Calu3 (cell line): ENCODE data around the gene TCF4. TPM values are rescaled to one million over a fixed set of nuclear protein-coding genes. Genes with fewer than 3 reads are reported as not detected.

ENCODE experiments used
- BruUV-seq: library from RNA; stranded (reverse); fragments of 400-500 nt; replicated peaks from 2 replicates; lab custom pipeline; 2021; lab: Mats Ljungman, UMichigan
- CTCF ChIA-PET: fragments of 300-600 bp; sonication (Branson Sonifier 250); formaldehyde crosslinking; loops from one replicate; lab custom pipeline; 2022; ENCODE audit warnings: antibody characterized with exemption; lab: Charles Lee
- DNase-seq: peaks from one replicate; pipeline ENCODE4 v3.0.0; 2022
- H3K27ac Mint-ChIP-seq: one replicate; pipeline ENCODE4 v1.8.0; 2022; ENCODE audit warnings: mixed read lengths; ENCODE audit not compliant: unreplicated experiment
- H3K27me3 Mint-ChIP-seq: one replicate; pipeline ENCODE4 v1.8.0; 2022; ENCODE audit warnings: mixed read lengths; ENCODE audit not compliant: unreplicated experiment
- H3K36me3 Mint-ChIP-seq: one replicate; pipeline ENCODE4 v1.8.0; 2022; ENCODE audit warnings: mild to moderate bottlenecking, moderate library complexity, mixed read lengths; ENCODE audit not compliant: insufficient read depth, unreplicated experiment
- H3K4me1 Mint-ChIP-seq: one replicate; pipeline ENCODE4 v1.8.0; 2022; ENCODE audit warnings: mild to moderate bottlenecking, low read depth, mixed read lengths; ENCODE audit not compliant: unreplicated experiment
- H3K4me3 Mint-ChIP-seq: one replicate; pipeline ENCODE4 v1.8.0; 2022; ENCODE audit warnings: mild to moderate bottlenecking, low read depth, moderate library complexity, mixed read lengths; ENCODE audit not compliant: unreplicated experiment
- H3K9me3 Mint-ChIP-seq: one replicate; pipeline ENCODE4 v1.8.0; 2022; ENCODE audit warnings: low read depth, mixed read lengths; ENCODE audit not compliant: unreplicated experiment
- CTCF ChIP-seq: fragments of 200-600 bp; IDR thresholded peaks from one replicate; pipeline ENCODE4 v1.8.0; 2022; ENCODE audit warnings: antibody characterized with exemption; ENCODE audit not compliant: unreplicated experiment
- intact Hi-C: fragments of 100-400 bp; cut with micrococcal nuclease; formaldehyde crosslinking; loops from one replicate; pipeline ENCODE4 v1.10.0; 2022; ENCODE audit not compliant: unreplicated experiment
- total RNA-seq: library from RNA; stranded (reverse); gene quantifications from 2 replicates; pipeline ENCODE4 v1.2.3, GENCODE V29; 2022

The TCF4 gene
- total RNA-seq, 1 experiment from 2014 or later, result 0.21 TPM

GRCh38 chr18:55316486-55317184 is 271.4 kb downstream of the TCF4 start:
- Mint-ChIP-seq H3K27ac (no peak overlapping the region), H3K36me3 (no peaks in the 10 kb centered on the region), H3K4me3 (no peak overlapping the region), H3K27me3 (peaks cover 7% of the 10 kb centered on the region), H3K9me3 (no peaks in the 10 kb centered on the region), H3K4me1 (no peaks in the 10 kb centered on the region)
- CTCF ChIA-PET, result no interaction called here
- DNase-seq, result no peak
- no peak for TF ChIP-seq CTCF
- intact Hi-C loops, result no loop called here
- BruUV-seq, result no TSS peak

- H3K4me1 Mint-ChIP-seq, result no peaks in the 10 kb centered on the region
- intact Hi-C loops, result no loop called here
- no peak overlapping the region for H3K4me3 Mint-ChIP-seq
- no peaks in the 10 kb centered on the region for H3K9me3 Mint-ChIP-seq
- BruUV-seq, result no TSS peak
- CTCF ChIA-PET, result interaction anchor here (1.3 kb wide), 1 partner anchor 12 kb away, joined by 3 read pairs; no protein-coding TSS in a partner anchor
- H3K27me3 Mint-ChIP-seq, result no peaks in the 10 kb centered on the region
- no peak overlapping the region for H3K27ac Mint-ChIP-seq
- DNase-seq, result no peak
- no peak for TF ChIP-seq CTCF
- H3K36me3 Mint-ChIP-seq, result no peaks in the 10 kb centered on the region
These were observed 273.3 kb downstream of the TCF4 start for GRCh38 chr18:55314615-55315237.

- Mint-ChIP-seq H3K4me1 (no peaks in the 10 kb centered on the region), H3K36me3 (no peaks in the 10 kb centered on the region), H3K27me3 (no peaks in the 10 kb centered on the region), H3K9me3 (no peaks in the 10 kb centered on the region), H3K4me3 (no peak overlapping the region), H3K27ac (no peak overlapping the region)
- DNase-seq, result no peak
- no peak for TF ChIP-seq CTCF
- BruUV-seq, result no TSS peak
- CTCF ChIA-PET, result interaction anchor here (1.3 kb wide), 1 partner anchor 12 kb away, joined by 3 read pairs; no protein-coding TSS in a partner anchor
- intact Hi-C loops, result no loop called here
These were observed 274.0 kb downstream of the TCF4 start for GRCh38 chr18:55314031-55314430.

GRCh38 chr18:55310863-55311262 is 277.1 kb downstream of the TCF4 start:
- H3K27ac Mint-ChIP-seq, result no peak overlapping the region
- no peak for TF ChIP-seq CTCF
- DNase-seq, result no peak
- intact Hi-C loops, result no loop called here
- H3K9me3 Mint-ChIP-seq, result no peaks in the 10 kb centered on the region
- no TSS peak for BruUV-seq
- no peaks in the 10 kb centered on the region for H3K4me1 Mint-ChIP-seq
- CTCF ChIA-PET, result no interaction called here
- no peaks in the 10 kb centered on the region for H3K27me3 Mint-ChIP-seq
- no peak overlapping the region for H3K4me3 Mint-ChIP-seq
- no peaks in the 10 kb centered on the region for H3K36me3 Mint-ChIP-seq
